Left forelimb (tissue), 1 donor: ENCODE data around the gene EZH2.

Experiments used
- DNase-seq: peaks from one replicate; pipeline ENCODE4 v3.0.0-alpha.2; 2018; ENCODE audit warnings: low spot score

The EZH2 gene

DNA sequence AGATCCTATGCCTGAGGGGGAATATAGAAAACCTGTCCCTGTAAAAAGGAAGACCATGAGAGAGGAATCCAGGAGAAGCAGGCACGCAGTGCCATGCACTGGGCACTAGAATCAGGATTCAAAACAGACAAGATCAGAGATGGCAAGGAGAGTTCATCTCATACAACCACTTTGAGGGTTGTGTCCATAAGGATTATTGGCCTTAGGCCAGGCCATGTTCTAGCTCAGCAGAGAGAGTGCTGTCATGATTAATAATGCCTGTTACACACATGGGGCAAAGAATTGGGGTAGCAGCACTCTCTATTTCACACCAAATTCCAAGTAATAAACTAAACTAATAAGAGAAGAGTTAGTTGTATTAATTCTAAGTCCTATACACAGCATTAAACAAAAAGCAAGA is 29.1 kb downstream of the EZH2 start:
- DNase-seq, result no peak

GRCh38 chr7:148852272-148852671 is 31.8 kb downstream of the EZH2 start:
- DNase-seq, result no peak

DNA sequence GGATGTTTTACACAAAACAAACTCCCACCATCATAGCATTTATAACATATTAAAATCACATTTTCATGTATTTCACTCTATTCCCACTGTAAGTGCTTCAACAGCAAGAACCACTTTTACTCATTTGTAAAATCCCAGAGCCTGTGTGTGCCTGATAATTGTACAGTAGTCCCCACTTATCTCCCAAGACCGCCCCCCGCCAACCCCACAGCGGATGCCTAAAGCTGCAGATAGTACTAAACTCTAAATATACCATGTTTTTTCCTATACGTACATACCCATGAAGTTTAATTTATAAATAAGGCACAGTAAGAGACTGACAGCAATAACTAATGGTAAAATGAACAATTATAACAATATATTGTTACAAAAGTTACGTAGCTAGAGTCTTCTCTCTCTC is 33.5 kb downstream of the EZH2 start:
- DNase-seq, result no peak

DNA sequence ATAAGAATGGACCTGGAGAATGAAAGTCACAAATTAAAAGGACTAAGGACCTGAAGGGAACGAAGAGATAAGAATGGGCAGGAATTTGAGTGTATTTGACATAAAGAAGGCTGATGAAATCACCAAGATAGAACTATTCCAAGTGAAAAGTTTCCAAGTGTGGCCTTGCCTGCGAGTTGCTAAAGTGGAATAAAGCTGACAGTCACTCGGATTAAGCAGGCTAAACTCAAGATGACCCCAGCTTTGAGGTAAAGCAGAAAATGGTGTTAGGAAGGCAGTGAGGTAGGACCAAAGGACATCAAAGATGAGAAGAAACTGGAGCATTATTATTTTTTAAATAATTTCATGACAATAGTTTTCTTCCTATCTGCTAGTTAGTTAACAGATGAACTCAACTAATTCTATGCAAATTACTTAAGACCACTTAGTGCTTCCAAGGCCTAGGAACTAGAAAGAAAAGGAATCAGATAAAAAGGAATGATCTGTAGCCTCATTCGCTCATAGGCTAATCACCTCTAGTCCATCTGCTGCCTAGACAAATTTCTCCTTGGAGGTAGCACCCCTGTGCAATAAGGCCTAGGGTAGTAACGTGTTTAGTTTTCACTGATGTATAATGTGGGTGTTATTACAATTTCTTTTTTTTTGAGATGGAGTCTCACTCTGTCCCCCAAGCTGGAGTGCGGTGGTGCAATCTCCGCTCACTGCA is 34.5 kb downstream of the EZH2 start:
- no peak for DNase-seq

- DNase-seq, result no peak
Observed at GRCh38 chr7:148847815-148848734, 36.0 kb downstream of the EZH2 start.

DNA sequence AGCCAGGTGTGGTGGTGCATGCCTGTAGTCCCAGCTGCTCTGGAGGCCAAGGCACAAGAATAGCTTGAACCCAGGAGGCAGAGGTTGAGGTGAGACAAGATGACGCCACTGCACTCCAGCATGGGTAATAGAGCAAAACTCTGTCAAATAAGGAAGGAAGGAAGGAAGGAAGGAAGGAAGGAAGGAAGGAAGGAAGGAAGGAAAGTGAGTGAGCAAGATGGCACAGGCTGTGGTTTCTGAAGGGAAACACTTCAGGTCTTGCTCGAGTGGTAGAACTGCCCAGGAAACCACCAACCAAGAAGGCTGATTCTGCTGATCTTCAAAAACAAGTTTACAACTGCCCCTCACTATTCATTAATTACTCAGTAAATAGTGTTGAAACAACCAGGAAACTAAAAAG is 45.2 kb downstream of the EZH2 start:
- no peak for DNase-seq

GRCh38 chr7:148835854-148836253 is 48.2 kb downstream of the EZH2 start:
- DNase-seq, result no peak

GRCh38 chr7:148834605-148835004 is 49.5 kb downstream of the EZH2 start:
- DNase-seq, result no peak

GRCh38 chr7:148831782-148832181 is 52.3 kb downstream of the EZH2 start:
- no peak for DNase-seq

GRCh38 chr7:148830897-148831692 is 53.0 kb downstream of the EZH2 start:
- no peak for DNase-seq

- DNase-seq, result no peak
Observed at GRCh38 chr7:148828965-148829364, 55.1 kb downstream of the EZH2 start.

DNA sequence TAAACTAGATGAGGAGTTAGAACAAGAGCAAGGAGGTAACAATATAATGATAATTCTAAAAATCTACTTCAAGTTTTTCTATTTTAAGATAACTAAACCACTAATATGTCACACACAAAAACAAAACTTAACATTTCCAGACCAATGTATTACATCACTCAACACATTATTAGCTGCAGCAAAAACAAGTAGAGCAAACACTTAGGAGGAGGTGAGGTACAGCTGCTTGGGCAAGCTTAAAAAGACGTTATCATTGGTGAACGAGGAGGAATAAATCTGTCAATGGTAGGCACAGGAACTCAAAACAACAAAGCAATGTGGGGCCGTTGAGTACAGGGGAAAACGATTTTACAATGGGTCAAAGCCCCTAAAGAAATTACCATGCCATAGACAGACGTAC is 58.8 kb downstream of the EZH2 start:
- no peak for DNase-seq

GRCh38 chr7:148824864-148825263 is 59.2 kb downstream of the EZH2 start:
- DNase-seq, result no peak

DNA sequence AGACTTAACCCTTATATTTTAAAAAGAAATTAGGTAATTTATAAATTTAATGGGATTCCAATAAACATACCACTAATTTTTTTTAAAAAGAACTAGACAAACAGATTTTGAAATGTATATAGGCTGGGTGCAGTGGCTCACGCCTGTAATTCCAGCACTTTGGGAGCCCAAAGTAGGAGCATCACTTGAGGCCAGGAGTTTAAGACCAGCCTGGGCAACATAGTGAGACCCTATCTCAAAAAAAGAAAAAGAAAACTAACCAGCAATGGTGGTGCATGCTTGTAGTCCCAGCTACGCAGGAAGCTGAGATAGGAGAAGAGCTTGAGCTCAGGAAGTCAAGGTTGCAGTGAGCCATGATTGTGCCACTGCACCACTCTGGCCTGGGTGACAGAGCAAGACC is 62.7 kb downstream of the EZH2 start:
- DNase-seq, result no peak

- DNase-seq, result no peak
Observed at GRCh38 chr7:148819697-148820360, 64.3 kb downstream of the EZH2 start.

DNA sequence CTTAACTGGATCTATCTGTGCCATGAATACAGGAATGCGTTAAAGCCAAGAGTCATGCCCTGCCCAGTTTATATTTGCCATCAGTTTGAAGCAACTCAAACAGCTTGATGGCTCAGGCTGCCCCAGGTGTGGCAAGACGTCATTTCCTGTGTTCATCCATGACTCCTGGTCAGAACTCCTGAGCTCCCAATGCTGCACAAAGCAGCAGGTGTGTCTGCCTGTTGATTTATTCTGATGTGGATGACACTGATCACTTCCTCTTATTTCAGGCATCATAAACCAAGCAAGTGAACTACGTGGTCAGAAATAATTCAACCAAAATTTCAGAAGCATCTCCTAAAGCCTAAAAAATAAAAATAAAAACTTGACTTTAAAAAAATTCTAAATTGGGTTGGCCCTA is 68.5 kb downstream of the EZH2 start:
- DNase-seq, result no peak

DNA sequence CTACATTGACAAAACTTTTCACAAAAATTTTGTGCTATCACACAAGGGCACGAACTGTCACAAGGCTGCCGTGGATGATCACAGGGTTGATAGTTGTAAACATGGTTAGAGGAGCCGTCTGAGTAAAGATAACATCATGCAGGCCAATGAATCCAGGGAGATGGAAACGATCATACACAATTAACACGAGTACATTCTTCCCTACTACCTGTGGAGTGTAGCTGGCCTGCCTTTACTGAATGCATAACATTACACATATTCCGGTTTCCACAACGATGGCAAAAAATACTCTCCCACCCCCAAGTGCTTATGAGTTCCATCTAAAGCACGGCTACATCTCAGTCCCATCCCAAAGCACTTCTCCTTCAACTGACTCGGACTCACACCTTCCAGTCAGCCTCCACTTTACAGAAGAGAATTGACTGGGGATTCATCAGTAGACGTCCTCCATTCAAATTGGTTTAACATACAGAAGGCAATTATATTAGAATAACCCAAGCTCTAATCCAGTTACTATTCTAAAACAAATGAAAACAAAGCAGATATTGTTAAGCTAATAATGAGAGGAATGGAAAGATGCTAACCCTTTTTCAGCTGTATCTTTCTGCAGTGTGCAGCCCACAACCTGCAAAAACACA is 69.0 kb downstream of the EZH2 start:
- no peak for DNase-seq

DNA sequence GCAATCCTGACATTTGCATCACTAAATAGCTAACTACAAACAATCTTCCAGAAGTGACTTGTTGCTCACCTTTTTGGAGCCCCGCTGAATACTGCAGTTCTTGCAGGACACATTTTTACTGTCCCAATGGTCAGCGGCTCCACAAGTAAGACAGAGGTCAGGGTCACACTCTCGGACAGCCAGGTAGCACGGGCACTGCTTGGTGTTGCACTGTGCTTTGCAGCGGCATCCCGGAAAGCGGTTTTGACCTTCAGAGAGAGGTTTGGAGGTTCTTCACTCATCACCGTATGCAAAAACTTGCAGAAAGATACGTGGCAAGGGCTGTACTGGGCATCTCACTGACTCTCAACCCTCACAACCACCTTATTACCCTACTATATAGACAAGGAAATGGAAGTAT is 70.2 kb downstream of the EZH2 start:
- no peak for DNase-seq

GRCh38 chr7:148811892-148812291 is 72.2 kb downstream of the EZH2 start:
- DNase-seq, result no peak

GRCh38 chr7:148809856-148810255 is 74.2 kb downstream of the EZH2 start:
- no peak for DNase-seq

DNA sequence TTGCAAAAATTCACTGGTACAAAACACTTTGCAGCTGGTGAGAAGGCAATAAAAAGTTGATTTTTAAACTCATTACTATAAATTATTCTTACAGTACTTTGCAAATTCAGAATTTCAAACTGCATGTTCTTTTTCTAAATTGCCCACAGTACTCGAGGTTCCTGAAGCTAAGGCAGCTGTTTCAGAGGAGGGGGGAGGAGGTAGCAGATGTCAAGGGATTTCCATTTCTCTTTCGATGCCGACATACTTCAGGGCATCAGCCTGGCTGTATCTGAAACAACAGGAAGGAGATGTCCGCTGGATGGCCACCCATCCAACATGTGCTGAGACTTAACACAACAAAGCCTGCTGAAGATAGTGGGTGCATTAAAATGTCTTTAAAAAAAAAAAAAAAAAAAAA is 76.7 kb downstream of the EZH2 start:
- no peak for DNase-seq

DNA sequence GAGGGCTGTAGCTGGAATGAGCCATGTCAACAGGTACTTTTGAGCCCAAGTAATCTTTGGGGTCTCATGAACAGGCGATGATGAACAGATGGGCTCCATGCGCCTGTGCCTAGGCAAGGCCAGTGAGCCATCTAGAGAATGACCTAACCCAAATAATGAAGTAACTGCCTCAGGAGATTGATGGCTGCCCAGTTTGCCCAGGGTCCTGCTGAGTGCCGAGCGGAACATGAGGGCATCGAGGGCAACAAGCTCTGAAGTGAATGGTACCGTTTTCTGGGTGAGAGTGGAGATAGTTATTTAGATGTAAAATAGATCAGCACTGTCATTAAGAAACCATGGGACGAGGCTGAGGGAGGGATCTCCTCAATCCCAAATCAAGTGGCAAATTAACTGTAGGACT is 77.9 kb downstream of the EZH2 start:
- no peak for DNase-seq
